A549 (cell line): ENCODE results near the gene KRT16.
"Not testable (repeated sequence)": the region's sequence is repeated elsewhere in the genome, so short reads cannot be mapped to it uniquely, and the experiment has no call there.

Experiments
- CHD4 ChIP-seq: fragments of 200-600 bp; sonication (generic); IDR thresholded peaks from 2 replicates; pipeline ENCODE4 v1.6.1; 2016; ENCODE audit warnings: antibody characterized with exemption, mild to moderate bottlenecking, borderline replicate concordance
- CTCF ChIP-seq: fragments of >200 bp; sonication (Bioruptor Twin); formaldehyde crosslinking; IDR thresholded peaks from 3 replicates; pipeline ENCODE4 v1.5.1; 2016
- POLR2A ChIP-seq: IDR thresholded peaks from 2 replicates; pipeline ENCODE4 v1.6.1; 2012; ENCODE audit warnings: mild to moderate bottlenecking, low read length
- RFX5 ChIP-seq: fragments of 450-650 bp; IDR thresholded peaks from 2 replicates; pipeline ENCODE4 v1.7.1; 2014; ENCODE audit warnings: antibody characterized with exemption, mild to moderate bottlenecking, moderate library complexity
- SMC3 ChIP-seq: fragments of >200 bp; sonication (Bioruptor Twin); formaldehyde crosslinking; IDR thresholded peaks from 3 replicates; pipeline ENCODE4 v1.6.1; 2018; ENCODE audit warnings: inconsistent platforms
- USF2 ChIP-seq: fragments of 450-650 bp; IDR thresholded peaks from 2 replicates; pipeline ENCODE4 v1.6.1; 2014; ENCODE audit warnings: antibody characterized with exemption
- TF ChIP-seq, protein P1 (sequence below): fragments of 150-350 bp; IDR thresholded peaks from 2 replicates; pipeline ENCODE4 v1.6.1; 2014; ENCODE audit warnings: low read depth, mild to moderate bottlenecking, low read length
- TF ChIP-seq, protein P2 (sequence below): fragments of 200-600 bp; sonication (generic); IDR thresholded peaks from 2 replicates; pipeline ENCODE4 v1.6.1; 2016; ENCODE audit warnings: antibody characterized with exemption, mild to moderate bottlenecking, moderate library complexity

DNA sequence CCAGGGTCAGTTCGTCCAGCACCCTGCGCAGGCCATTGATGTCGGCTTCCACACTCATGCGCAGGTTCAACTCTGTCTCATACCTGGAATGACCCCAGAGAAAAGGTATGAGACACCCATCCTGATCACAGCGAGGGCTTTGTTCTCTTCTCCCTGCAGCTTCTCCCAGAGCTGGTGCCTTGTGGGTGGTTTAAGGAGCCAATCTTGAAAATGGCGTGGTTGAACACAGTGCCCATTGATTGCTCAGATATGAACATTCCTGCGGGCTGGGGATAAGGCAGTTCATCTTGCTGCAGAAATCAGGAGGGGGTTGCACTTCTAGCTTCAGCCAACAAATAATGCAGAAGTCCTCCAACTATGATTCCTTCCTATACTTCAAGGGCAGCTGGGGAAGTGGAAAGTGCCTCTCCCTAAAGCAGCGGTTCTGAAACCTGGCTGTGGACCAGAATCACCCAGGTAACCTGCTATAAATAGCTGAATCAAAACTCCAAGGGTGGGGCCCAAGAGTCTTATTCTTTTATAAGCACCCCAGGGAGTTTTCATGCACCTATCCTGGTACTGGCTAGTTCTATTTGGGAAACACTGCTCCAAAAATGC is 28.1 kb downstream of the KRT16 start:
- not testable (repeated sequence) for TF ChIP-seq CTCF, POLR2A, CHD4, RFX5, SMC3, USF2
- TF ChIP-seq, protein P1, sequence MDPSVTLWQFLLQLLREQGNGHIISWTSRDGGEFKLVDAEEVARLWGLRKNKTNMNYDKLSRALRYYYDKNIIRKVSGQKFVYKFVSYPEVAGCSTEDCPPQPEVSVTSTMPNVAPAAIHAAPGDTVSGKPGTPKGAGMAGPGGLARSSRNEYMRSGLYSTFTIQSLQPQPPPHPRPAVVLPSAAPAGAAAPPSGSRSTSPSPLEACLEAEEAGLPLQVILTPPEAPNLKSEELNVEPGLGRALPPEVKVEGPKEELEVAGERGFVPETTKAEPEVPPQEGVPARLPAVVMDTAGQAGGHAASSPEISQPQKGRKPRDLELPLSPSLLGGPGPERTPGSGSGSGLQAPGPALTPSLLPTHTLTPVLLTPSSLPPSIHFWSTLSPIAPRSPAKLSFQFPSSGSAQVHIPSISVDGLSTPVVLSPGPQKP = not testable (repeated sequence)
- TF ChIP-seq, protein P2, sequence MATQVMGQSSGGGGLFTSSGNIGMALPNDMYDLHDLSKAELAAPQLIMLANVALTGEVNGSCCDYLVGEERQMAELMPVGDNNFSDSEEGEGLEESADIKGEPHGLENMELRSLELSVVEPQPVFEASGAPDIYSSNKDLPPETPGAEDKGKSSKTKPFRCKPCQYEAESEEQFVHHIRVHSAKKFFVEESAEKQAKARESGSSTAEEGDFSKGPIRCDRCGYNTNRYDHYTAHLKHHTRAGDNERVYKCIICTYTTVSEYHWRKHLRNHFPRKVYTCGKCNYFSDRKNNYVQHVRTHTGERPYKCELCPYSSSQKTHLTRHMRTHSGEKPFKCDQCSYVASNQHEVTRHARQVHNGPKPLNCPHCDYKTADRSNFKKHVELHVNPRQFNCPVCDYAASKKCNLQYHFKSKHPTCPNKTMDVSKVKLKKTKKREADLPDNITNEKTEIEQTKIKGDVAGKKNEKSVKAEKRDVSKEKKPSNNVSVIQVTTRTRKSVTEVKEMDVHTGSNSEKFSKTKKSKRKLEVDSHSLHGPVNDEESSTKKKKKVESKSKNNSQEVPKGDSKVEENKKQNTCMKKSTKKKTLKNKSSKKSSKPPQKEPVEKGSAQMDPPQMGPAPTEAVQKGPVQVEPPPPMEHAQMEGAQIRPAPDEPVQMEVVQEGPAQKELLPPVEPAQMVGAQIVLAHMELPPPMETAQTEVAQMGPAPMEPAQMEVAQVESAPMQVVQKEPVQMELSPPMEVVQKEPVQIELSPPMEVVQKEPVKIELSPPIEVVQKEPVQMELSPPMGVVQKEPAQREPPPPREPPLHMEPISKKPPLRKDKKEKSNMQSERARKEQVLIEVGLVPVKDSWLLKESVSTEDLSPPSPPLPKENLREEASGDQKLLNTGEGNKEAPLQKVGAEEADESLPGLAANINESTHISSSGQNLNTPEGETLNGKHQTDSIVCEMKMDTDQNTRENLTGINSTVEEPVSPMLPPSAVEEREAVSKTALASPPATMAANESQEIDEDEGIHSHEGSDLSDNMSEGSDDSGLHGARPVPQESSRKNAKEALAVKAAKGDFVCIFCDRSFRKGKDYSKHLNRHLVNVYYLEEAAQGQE = not testable (repeated sequence)
